ENCODE data around the gene GFY. TPM values are rescaled to one million over a fixed set of nuclear protein-coding genes. Genes with fewer than 3 reads are reported as not detected.
"Not testable (repeated sequence)": the region's sequence is repeated elsewhere in the genome, so short reads cannot be mapped to it uniquely, and the experiment has no call there.

GFY gene
- total RNA-seq, 2 donors from 2014 or later: not detected

DNA sequence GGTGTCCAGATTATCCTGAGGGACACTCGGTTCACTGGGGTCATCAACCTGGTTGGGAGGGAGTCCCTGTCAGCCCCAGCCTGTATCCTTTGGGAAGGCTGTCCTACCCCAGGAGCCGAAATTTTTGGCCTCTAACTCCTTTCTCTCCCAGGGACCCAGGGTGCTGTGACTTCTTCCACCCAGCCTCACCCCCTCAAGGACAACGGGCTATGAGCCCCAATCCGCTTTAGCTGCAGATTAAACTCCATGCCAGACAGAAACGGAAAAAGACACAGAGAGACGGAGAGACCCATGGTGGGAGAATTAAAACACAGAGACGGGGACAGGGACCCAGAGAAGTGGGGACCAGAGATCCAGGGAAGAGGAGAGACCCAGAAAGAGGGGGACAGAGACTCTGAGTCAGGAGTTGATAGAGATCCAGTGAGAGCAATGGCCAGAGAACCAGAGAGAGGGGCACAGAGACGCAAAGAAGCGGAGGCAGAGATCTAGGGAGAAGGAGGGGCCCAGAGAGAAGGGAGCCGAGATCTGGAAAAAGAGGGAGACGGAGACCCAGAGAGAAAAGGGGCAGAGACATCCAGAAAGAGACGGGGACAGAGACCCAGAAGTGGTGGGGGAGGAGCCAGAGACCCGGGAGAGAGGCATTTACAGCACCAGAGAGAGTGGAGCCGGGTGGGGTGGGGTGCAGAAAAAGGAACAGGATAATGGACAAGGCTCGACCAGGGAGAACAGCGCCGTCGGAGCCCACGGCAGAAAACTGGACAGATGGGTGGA is 15.4 kb downstream of the GFY start:
- no peak for ATAC-seq
- intact Hi-C loops (cut with DNase I): loop anchor here (5.0 to 10.0 kb wide), 2 partner anchors 48 to 216 kb away; no protein-coding TSS in a partner anchor
- DNase-seq: no peak

DNA sequence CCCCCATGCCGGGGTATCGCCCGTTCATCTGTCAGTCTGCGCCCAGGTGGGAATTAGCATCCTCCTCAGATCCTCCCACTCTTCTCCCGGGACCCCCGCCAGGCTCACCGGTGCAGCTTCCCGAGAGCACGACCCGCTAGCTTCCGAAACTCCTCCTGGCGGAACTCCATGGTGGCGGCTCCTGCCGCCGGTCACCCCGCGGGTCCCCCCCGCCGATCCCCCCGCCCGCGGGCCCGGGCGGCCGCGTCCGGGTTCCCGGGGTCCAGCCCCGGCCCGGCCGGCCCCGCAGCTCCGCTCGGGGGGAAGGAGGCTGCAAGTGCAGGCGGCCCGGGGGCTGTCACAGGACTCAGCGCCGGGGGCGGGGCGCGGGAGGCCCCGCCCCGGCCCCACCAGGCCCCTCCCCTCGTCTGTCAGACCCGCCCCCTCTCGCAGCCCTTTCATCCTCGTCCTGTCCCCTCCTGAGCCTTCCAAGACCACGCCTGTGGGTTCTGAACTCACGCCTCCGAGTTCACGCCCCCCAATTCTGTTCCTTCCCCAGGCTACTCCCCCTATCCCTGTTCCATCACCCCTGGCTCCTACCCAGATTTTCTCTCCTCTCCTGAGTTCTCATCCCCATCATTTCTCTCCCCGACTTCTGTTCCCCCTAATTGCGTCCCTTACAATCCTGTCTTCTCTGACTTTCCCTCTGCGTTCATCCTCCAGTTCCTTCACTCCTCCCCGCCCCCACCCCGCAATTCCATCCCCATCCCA is 16.2 kb downstream of the GFY start, which contains the start of gene SLC17A7:
TSS of gene SLC17A7 (minus strand) at position 318 of the 750 bp plus-strand sequence. CDS start at position 170, 148 bp downstream.
- intact Hi-C loops (cut with DNase I): loop anchor here (5.0 to 10.0 kb wide), 2 partner anchors 49 to 217 kb away; no protein-coding TSS in a partner anchor
- peak in 1 of 2 donors; percentile 2 for ATAC-seq

DNA sequence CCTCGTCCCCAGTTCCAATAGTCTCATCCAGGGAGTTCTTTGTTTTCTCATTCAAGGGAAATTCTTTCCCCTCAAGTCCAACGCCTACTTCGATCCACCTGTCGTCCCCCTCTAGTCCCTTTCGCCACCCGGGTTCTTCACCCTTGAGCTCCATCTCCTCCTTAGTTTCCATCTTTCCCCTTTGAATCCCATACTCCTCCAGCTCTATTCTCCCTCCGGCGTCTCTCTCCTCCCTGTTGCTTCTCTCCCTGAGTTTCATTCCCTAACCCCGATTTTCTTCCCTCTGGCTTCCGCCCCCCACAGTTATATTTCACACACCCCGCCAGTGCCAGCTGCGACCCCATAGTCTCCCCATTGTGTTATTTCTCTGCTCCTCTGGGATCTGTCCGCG is 16.8 kb downstream of the GFY start:
- ATAC-seq (no peak), DNase-seq (no peak)
- intact Hi-C loops (cut with DNase I): loop anchor here (5.0 to 10.0 kb wide), 2 partner anchors 50 to 217 kb away; no protein-coding TSS in a partner anchor

More for the DNA sequence above, 16.2 kb downstream of the GFY start, which contains the start of gene SLC17A7:
- DNase-seq: peak; percentile 53

DNA sequence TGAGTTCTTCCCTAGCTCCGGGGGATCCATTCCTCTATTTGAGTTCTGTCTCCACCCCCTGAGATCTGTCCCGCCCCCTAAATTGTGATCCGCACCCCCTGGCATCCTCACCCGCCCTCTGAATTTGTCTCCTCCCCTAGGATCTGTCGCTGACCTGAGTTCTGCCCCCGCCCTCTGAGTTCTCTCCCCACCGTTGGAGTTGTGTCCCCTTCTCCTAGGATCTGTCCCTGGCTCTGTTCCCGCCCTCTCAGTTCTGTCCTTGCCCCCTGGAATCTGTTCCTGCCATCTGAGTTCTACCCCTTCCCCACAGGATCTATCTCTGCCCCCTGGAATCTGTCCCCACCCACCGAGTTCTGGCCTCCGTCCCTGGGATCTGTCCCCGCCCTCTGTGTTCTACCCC is 17.2 kb downstream of the GFY start:
- intact Hi-C loops (cut with DNase I): loop anchor here (5.0 to 10.0 kb wide), 2 partner anchors 50 to 218 kb away; no protein-coding TSS in a partner anchor

DNA sequence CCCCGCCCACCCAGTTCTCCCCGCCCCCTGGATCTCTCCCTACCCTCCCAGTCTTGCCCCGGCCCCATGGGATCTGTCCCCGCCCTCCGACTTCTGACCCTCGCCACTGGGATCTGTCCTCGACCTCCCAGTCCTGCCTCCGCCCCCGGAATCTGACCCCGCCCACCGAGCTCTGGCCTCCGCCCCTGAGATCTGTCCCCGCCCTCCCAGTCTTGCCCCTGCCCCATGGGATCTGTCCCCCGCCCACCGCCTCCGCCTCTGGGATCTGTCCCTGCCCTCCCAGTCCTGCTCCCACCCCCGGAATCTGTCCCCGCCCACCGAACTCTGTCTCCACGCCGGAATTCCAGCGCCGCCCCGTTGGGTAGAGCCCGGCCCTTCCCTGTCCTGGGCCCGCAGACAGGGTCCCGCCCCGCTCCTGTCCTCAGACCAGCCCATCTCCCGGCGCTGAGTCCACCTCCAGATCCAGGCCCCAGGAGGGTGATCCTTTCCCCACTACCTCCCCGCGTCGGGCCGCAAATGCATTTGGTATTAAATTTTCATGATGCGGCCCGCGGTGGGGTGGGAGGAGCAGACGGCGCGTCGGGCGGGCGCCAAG is 17.7 kb downstream of the GFY start:
- ATAC-seq (peak; percentile 85 to 89), DNase-seq (peak; percentile 97)
- intact Hi-C loops (cut with DNase I): loop anchor here (1.0 to 10.0 kb wide), 3 partner anchors 51 to 218 kb away; no protein-coding TSS in a partner anchor

More for the DNA sequence above, 17.2 kb downstream of the GFY start:
- peak in 1 of 2 donors; percentile 0 for ATAC-seq
- DNase-seq: peak; percentile 61

DNA sequence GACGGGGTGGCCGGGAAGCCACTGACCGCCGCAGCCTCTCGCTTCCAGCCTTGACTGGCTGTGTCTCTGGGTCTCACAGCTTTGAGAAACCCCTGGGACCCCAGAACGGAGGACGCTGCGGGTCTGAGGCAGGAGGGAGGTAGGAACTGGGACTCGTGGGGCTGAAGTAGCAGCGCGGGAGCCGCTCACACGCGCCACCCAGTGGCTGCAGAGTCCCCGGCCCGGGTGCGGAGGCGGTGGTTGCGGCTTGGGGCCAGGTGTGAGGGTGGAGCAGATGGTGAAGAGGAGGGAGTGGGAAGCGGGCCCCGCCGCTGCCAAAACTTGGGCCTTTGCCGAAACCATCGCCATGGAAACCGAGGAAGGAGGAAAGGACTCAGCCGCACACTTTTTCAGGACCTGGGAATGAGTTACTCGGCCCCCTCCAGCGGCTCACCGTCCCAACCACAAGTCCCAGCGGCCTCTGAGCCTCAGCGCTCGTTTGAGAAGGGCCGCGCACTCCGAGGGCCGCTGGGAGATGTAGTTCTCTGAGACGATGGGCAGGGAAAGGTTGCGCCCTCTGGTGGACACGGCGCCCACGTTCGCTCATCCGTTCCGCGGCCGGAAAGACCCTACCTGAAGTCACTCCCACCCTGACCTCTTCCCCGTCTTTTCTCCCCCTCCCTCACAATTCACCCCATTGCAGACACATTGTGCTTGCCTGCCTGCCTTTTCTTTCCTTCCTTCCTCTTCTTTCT is 18.3 kb downstream of the GFY start:
- DNase-seq (peak; percentile 97), ATAC-seq (peak; percentile 91 to 92)
- intact Hi-C loops (cut with DNase I): loop anchor here (1.0 to 10.0 kb wide), 3 partner anchors 51 to 219 kb away; no protein-coding TSS in a partner anchor

DNA sequence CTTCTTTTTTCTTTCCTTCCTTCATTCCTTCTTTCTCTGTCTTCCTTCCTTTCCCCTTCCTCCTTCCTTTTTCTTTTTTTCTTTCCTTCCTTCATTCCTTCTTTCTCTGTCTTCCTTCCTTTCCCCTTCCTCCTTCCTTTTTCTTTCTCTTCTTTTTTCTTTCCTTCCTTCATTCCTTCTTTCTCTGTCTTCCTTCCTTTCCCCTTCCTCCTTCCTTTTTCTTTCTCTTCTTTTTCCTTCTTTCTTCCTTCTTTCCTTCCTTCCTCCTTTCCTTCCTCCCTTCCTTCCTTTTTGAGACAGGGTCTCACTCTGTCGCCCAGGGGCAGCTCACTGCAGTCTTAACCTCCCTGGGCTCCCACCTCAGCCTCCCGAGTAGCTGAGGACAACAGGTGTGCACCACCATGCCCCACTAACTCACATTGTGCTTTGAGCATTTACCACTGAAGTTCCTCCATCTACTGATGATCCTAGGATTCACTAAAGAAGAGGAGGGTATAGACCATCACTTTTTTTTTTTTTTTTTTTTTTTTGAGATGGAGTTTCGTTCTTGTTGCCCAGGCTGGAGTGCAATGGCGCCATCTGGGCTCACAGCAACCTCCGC is 19.0 kb downstream of the GFY start:
- not testable (repeated sequence) for DNase-seq, ATAC-seq
- intact Hi-C loops (cut with DNase I): loop anchor here (5.0 to 10.0 kb wide), 2 partner anchors 52 to 219 kb away; no protein-coding TSS in a partner anchor

DNA sequence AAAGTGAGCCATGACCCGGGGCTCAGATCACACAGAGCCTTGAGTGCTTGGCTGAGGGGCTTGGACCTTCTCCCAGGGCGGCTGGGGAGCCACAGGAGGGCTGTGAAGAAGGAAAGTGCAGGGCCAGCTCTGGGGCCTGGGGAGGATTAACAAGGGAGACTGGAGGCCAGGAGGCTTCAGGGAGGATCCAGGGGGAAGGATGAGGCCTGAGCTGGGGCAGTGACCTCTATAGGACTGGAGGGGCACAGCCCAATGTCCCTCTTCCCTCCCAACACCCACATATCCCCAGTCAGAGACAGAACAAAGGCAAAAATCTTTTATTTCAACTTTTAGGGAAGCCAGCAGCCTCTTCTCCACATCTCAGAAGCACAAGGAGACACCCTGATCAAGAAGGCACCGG is 20.8 kb downstream of the GFY start:
- DNase-seq (no peak), ATAC-seq (no peak)
- intact Hi-C loops (cut with DNase I): loop anchor here in 1 of 2 donors (10.0 kb wide), 1 partner anchor 221 kb away; no protein-coding TSS in a partner anchor

DNA sequence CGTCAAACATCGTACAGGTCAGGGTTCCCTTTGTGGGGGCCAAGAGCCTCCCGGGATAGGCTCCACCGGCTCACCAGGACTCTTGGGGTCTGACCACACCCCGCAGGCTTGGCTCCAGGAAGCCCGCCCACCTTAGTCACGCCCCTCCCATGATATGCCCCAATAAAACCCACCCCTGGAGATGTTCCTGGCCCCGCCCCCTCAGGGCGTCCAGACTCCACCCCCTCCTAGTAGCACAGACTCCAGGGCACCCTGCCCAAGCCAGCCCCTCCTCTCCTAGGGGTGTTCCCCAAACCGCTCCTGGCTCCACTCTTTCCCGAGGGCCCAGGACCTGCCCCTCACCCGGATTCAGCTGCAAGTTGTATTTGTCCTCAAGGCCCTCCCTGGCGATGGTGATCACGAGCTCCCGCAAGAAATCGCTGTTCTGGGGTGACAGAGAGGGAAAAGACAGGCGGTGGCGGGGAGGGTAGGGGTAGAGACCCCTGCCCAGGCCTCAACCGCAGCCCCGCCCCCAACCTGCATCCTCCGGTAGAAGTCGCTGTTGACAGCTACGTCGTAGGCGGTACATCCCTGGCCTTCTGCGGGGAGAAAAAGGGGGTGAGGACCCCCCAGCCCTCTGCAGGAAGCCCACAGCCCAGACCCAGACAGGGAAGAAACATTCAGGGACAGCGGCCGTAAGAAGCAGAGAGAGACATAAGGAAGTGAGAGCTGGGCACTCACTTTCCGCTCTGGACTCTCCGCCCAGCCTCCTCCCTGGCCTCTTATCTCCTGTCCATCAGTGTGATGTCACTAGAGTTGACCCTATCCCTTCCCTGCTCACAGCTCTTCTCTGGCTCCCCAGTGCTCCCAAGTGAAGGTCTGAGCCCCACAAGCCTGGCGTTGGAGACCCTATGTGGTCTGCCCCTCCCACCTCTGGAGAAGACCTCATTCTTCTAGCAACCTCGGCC is 22.6 kb downstream of the GFY start:
- DNase-seq: peak; percentile 60
- intact Hi-C loops (cut with DNase I): loop anchor here in 1 of 2 donors (10.0 kb wide), 1 partner anchor 223 kb away; no protein-coding TSS in a partner anchor
- ATAC-seq: no peak

DNA sequence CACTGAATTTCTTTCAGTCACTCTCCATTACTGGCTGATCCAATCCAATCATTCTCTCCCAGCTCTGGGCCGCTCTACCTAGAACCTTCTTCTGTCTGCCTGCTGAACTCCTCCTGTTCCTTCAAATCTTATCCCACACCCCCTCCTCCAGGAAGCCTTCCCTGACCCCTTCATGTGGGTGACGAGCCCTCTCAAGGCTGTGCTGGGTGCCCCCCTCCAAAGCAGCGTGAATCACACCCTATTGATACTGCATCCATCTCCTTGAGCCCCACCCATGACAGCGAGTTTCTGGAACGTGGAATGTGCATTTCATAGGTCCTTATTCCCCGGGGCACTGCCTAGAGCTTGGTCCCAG is 23.2 kb downstream of the GFY start:
- DNase-seq (no peak), ATAC-seq (no peak)
- intact Hi-C loops (cut with DNase I): loop anchor here in 1 of 2 donors (10.0 kb wide), 1 partner anchor 224 kb away; no protein-coding TSS in a partner anchor

DNA sequence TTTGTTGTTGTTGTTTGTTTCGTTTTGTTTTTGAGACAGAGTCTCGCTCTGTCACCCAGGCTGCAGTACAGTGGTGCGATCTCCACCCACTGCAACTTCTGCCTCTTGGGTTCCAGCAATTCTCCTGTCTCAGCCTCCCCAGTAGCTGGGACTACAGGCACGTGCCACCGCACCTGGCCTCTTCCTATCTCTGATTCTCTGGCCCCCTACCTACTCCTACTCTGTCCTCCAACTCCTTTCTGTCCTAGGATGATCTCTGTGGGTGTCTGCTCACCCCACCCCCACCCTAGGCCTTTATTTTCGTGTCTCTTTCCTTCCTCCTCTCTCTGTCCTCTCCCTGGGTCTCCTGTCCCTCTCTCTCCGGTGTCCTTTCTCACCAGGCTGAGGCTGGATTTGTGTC is 25.2 kb downstream of the GFY start:
- ATAC-seq (no peak), DNase-seq (no peak)
- intact Hi-C loops (cut with DNase I): no loop called here

DNA sequence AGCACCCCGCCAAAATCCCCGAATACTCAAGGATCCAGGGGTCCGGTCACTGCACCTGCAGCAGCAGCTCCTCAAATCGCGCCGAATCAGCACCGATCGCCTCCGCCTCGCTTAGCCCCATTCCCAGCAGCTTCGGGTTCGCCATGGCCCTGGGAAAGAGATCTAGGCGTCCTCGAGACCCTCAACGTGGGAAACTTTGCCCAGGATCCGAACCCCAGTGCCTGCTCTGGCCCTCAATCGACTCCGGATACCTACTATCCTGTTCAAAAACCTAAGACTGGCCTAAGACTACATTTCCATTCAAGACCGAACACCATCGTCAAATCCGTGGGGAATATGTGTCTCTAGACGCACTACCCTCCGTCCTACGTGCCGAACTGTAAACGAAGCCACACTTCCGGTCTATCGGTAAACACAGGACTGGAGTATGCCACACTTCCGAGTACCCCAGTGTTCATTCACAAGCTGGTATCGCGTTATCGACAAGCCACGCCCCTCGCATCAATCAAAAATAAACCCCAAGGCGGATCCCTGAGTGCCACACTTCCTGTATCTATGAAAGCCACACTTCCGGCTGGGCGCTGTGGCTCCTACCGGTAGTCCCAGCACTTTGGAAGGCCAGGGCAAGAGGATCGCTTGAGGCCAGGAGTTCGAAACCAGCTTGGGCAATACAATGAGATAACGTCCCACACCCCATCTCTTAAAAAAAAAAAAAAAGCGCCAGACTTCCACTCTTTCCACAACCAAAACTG is 26.4 kb downstream of the GFY start, which contains the start of gene PIH1D1:
TSS of gene PIH1D1 (minus strand) at position 385 of the 752 bp plus-strand sequence. CDS start at position 145, 240 bp downstream.
- ATAC-seq (peak; percentile 83 to 85), DNase-seq (peak; percentile 98)
- intact Hi-C loops (cut with DNase I): no loop called here

DNA sequence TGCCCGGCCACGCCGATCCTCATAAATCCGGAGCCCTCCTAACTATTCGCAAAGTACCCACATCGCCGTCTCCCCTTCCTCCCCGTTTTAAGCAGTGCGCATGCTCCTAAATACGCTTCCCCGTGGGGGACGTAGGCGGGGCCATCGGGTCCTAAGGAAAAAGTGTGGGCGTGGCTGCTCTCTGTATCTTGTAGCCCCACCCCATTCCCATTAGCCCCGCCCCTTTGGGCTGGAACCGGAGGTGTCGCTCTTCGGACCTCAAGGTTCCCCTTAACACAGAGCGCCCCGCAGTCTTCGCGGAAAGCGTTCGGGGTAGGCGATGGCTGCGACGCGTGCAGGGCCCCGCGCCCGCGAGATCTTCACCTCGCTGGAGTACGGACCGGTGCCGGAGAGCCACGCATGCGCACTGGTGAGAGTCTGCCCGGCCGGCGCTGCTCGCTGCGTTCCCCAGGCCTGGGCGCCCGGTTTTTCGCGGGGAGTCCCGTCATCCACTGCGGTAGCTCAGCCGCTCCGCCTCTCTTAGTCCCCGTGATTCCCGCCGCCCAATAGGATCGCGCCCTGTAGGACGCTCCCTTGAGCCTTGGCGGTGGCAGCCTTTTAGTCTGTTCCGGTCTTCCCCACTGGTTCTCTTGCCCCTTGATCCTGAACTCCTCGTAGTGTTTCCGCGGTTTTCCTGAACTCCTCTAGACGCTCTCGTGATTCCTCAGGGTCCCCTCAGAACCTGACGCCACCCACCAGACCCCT is 28.0 kb downstream of the GFY start, which contains the start of gene ALDH16A1:
TSS of gene ALDH16A1 (plus strand) at position 213 of the 744 bp plus-strand sequence. CDS start at position 320, 107 bp downstream.
- DNase-seq: peak; percentile 98
- peak; percentile 94 for ATAC-seq
- intact Hi-C loops (cut with DNase I): no loop called here

DNA sequence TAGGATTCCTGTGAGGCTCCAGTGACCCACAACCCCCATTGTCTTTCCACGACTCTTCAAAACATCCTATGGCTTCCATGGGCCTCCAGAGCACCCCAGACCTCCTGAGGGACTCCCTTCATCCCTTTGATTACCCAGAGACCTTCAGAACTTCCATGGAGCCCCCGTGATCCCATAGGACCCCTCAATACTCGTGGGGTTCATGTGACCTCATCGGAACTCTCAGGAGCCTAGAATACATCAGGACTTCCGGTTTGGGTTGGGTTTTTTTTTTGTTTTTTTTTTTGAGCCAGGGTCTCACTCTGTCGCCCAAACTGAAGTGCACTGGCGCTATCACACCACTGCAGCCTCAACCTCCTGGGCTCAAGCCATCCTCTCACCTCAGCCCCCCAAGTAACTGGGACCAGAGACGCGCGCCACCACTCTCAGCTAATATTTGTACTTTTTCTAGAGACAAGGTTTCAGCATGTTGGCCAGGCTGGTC is 28.6 kb downstream of the GFY start:
- intact Hi-C loops (cut with DNase I): no loop called here
- DNase-seq (no peak), ATAC-seq (no peak)

DNA sequence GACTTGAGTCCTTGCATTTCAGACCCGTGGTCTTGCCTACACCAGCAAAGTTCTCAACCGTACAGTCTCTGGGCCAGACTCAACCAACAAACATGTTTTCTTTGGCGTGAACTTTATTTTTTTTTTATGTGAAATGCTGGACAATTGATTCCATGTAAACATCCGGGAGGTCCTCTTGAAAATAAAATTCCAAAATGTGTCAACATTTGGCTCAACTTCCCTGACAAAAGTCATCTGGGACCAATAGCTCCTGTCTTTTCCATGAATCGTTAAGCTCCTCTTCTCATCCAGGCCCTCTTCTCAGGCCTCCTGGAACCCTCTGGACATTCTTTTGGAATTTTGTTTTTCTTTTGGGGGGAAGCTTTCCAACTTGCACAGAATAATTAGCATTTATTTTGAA is 30.6 kb downstream of the GFY start:
- intact Hi-C loops (cut with DNase I): no loop called here
- no peak for ATAC-seq
- DNase-seq: no peak
